ENCODE results near the gene KIF6.

Gene KIF6

DNA sequence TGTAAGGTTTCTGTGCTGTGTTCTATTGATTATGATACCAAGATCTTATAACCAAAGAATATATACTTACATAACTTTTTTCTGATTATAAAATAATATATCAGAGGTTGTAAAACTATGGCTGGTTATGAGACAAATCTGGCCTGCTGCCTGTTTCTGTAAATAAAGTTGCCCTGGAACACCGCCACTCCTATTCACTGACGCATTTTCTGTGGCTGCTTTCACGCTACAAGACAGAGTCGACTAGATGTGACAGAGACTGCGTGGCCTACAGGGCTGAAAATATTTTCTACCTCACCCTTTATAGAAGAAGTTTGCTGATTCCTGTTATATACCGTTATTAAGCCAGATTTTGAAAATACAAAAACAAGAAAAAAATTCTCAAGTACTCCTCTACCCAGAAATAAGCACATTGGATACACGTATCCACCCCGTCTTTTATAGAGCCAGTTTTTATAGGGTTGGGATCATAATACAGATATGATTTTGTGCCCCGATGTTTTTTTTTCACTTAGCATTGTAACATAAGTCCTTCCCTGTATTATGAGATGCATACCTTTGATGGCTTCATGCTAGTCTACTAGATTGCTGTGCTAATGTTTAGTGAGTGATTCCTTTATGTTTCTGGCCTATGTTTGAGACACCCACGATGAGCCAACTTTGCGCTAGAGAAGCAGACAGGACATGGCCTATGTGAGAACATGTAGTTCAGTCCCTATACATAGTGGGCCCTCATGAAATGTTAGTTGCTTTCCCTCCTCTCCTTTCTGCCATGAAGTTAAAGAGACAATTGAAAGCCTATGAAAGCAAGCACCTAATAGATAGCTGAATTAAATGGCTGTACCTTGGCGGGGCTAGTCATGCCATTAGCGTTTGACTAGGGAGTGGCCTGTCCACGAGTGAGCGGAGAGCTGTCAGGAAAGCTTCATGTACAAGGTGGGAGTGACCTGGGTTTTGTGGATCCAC is 304.6 kb downstream of the KIF6 start:
- Histone ChIP-seq H3K27ac (ENCODE audit: low read length) (no peak overlapping the region), H4K20me1 (ENCODE audit: insufficient read depth, low read length) (no peaks in the 10 kb centered on the region; the same call in 1 of the 2 replicates), H3K9ac (ENCODE audit: low read depth, low read length) (no peak overlapping the region), H3K4me3 (ENCODE audit: low read depth in 1 of 2, low read length in 2 of 2) (no peak overlapping the region), H2AFZ (ENCODE audit: low read depth, low read length) (no peak overlapping the region), H3K9me3 (ENCODE audit: insufficient read depth, low read length, severe bottlenecking) (no peaks in the 10 kb centered on the region), H3K36me3 (ENCODE audit: insufficient read depth, low read length) (no peaks in the 10 kb centered on the region), H3K27me3 (ENCODE audit: insufficient read depth, low read length, poor library complexity) (peaks cover 15% of the 10 kb centered on the region), H3K79me2 (ENCODE audit: insufficient read depth, low read length) (no peaks in the 10 kb centered on the region), H3K4me1 (ENCODE audit: insufficient read depth, low read length) (no peaks in the 10 kb centered on the region), H3K4me2 (ENCODE audit: insufficient read depth, low read length) (no peak overlapping the region)
- DNase-seq, result no peak
- no peak for ATAC-seq (ENCODE audit: insufficient read depth, low read depth)
- TF ChIP-seq, protein P1, sequence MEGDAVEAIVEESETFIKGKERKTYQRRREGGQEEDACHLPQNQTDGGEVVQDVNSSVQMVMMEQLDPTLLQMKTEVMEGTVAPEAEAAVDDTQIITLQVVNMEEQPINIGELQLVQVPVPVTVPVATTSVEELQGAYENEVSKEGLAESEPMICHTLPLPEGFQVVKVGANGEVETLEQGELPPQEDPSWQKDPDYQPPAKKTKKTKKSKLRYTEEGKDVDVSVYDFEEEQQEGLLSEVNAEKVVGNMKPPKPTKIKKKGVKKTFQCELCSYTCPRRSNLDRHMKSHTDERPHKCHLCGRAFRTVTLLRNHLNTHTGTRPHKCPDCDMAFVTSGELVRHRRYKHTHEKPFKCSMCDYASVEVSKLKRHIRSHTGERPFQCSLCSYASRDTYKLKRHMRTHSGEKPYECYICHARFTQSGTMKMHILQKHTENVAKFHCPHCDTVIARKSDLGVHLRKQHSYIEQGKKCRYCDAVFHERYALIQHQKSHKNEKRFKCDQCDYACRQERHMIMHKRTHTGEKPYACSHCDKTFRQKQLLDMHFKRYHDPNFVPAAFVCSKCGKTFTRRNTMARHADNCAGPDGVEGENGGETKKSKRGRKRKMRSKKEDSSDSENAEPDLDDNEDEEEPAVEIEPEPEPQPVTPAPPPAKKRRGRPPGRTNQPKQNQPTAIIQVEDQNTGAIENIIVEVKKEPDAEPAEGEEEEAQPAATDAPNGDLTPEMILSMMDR (IDR thresholded peaks at IDR 0.05; ENCODE audit: borderline replicate concordance, extremely low read depth, low read length, poor library complexity, severe bottlenecking), result no peak
- TF ChIP-seq EZH2 (IDR thresholded peaks at IDR 0.05; ENCODE audit: borderline replicate concordance, low read depth, low read length, severe bottlenecking), result no peak

DNA sequence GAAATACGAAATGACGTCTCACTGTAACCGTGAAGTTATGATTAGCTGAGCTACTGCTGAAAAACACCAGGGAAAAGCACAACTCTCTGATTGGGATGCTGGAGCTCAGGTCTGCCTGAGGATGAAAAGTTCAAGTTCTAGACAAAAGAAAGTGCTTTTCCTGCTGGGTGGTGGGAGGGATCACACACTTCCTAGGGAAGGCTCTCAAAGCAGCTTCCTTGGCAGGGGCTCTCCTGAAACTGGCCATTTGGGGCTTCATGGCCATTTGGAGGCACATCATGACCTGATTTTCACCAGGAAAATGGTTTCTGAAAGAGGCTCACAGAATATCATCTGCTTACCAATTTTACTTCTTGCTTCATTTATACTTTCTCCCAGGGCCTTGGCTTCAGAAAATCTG is 305.6 kb downstream of the KIF6 start:
- ATAC-seq (ENCODE audit: insufficient read depth, low read depth), result no peak
- H3K27ac ChIP-seq (ENCODE audit: low read length), result no peak overlapping the region
- TF ChIP-seq EZH2 (IDR thresholded peaks at IDR 0.05; ENCODE audit: borderline replicate concordance, low read depth, low read length, severe bottlenecking), result no peak
- TF ChIP-seq, protein P1 (IDR thresholded peaks at IDR 0.05; ENCODE audit: borderline replicate concordance, extremely low read depth, low read length, poor library complexity, severe bottlenecking), result no peak
- H3K4me1 ChIP-seq (ENCODE audit: insufficient read depth, low read length), result no peaks in the 10 kb centered on the region
- no peaks in the 10 kb centered on the region; the same call in 1 of the 2 replicates for H4K20me1 ChIP-seq (ENCODE audit: insufficient read depth, low read length)
- peaks cover 15% of the 10 kb centered on the region for H3K27me3 ChIP-seq (ENCODE audit: insufficient read depth, low read length, poor library complexity)
- H3K36me3 ChIP-seq (ENCODE audit: insufficient read depth, low read length), result no peaks in the 10 kb centered on the region
- no peak overlapping the region for H3K4me2 ChIP-seq (ENCODE audit: insufficient read depth, low read length)
- no peak for DNase-seq
- H3K9ac ChIP-seq (ENCODE audit: low read depth, low read length), result no peak overlapping the region
- H3K4me3 ChIP-seq (ENCODE audit: low read depth in 1 of 2, low read length in 2 of 2), result no peak overlapping the region
- no peaks in the 10 kb centered on the region for H3K9me3 ChIP-seq (ENCODE audit: insufficient read depth, low read length, severe bottlenecking)
- H3K79me2 ChIP-seq (ENCODE audit: insufficient read depth, low read length), result no peaks in the 10 kb centered on the region
- no peak overlapping the region for H2AFZ ChIP-seq (ENCODE audit: low read depth, low read length)

DNA sequence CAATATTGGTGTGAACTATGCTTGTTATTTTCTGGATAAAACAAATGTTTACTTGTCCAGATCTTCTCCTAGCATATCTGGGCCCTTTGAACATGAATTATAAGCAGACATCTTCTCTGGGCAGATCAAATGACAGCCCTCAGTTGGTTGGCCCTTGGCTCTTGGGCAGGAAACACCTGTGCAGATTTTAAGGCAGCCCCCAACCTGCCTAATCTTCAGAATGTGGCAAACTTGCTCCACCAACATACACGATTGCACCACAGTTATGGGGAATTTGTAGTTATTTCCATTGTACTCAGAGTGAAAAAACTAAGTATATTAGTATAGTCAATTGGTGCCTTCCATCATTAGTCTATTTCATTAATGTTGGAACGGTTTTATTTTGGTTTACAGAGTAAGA is 307.8 kb downstream of the KIF6 start:
- ATAC-seq (ENCODE audit: insufficient read depth, low read depth) (no peak), DNase-seq (no peak)
- Histone ChIP-seq H3K4me3 (ENCODE audit: low read depth in 1 of 2, low read length in 2 of 2) (no peak overlapping the region), H3K9ac (ENCODE audit: low read depth, low read length) (no peak overlapping the region), H3K4me1 (ENCODE audit: insufficient read depth, low read length) (no peaks in the 10 kb centered on the region), H3K36me3 (ENCODE audit: insufficient read depth, low read length) (no peaks in the 10 kb centered on the region), H3K27me3 (ENCODE audit: insufficient read depth, low read length, poor library complexity) (peaks cover 7% of the 10 kb centered on the region), H3K9me3 (ENCODE audit: insufficient read depth, low read length, severe bottlenecking) (no peaks in the 10 kb centered on the region), H3K79me2 (ENCODE audit: insufficient read depth, low read length) (no peaks in the 10 kb centered on the region), H3K27ac (ENCODE audit: low read length) (no peak overlapping the region), H4K20me1 (ENCODE audit: insufficient read depth, low read length) (no peaks in the 10 kb centered on the region), H2AFZ (ENCODE audit: low read depth, low read length) (no peak overlapping the region), H3K4me2 (ENCODE audit: insufficient read depth, low read length) (no peak overlapping the region)
- TF ChIP-seq, protein P1 (IDR thresholded peaks at IDR 0.05; ENCODE audit: borderline replicate concordance, extremely low read depth, low read length, poor library complexity, severe bottlenecking), result no peak
- TF ChIP-seq EZH2 (IDR thresholded peaks at IDR 0.05; ENCODE audit: borderline replicate concordance, low read depth, low read length, severe bottlenecking), result no peak
